ENCODE measurements around the gene SLC31A2.
"Not testable (repeated sequence)": the region's sequence is repeated elsewhere in the genome, so short reads cannot be mapped to it uniquely, and the experiment has no call there.

SLC31A2 gene

GRCh38 chr9:113149561-113149960 lies 1.2 kb upstream of the SLC31A2 start:
- DNase-seq (ENCODE audit: low read depth in 2 of 3, low spot score in 1 of 3) = not testable (repeated sequence)

GRCh38 chr9:113151696-113152630 lies 1.2 kb downstream of the SLC31A2 start:
- no peak for DNase-seq (ENCODE audit: low read depth in 2 of 3, low spot score in 1 of 3)

- DNase-seq (ENCODE audit: low read depth in 2 of 3, low spot score in 1 of 3) = no peak
Measured at GRCh38 chr9:113152699-113153098, 1.9 kb downstream of the SLC31A2 start.

GRCh38 chr9:113153599-113153998 lies 2.8 kb downstream of the SLC31A2 start:
- DNase-seq (ENCODE audit: low read depth in 2 of 3, low spot score in 1 of 3) = no peak

- DNase-seq (ENCODE audit: low read depth in 2 of 3, low spot score in 1 of 3) = no peak
Measured at GRCh38 chr9:113154471-113154870, 3.7 kb downstream of the SLC31A2 start.

- DNase-seq (ENCODE audit: low read depth in 2 of 3, low spot score in 1 of 3) = no peak
Measured at GRCh38 chr9:113154946-113155345, 4.1 kb downstream of the SLC31A2 start.

GRCh38 chr9:113155911-113156588 lies 5.2 kb downstream of the SLC31A2 start:
- DNase-seq (ENCODE audit: low read depth in 2 of 3, low spot score in 1 of 3) = peak in 2 of 3 donors; percentile 15 to 29

GRCh38 chr9:113156880-113157279 lies 6.1 kb downstream of the SLC31A2 start:
- DNase-seq (ENCODE audit: low read depth in 2 of 3, low spot score in 1 of 3) = no peak

GRCh38 chr9:113158446-113158845 lies 7.6 kb downstream of the SLC31A2 start:
- no peak for DNase-seq (ENCODE audit: low read depth in 2 of 3, low spot score in 1 of 3)

GRCh38 chr9:113160571-113160970 lies 9.8 kb downstream of the SLC31A2 start:
- no peak for DNase-seq (ENCODE audit: low read depth in 2 of 3, low spot score in 1 of 3)

- DNase-seq (ENCODE audit: low read depth in 2 of 3, low spot score in 1 of 3) = no peak
Measured at GRCh38 chr9:113163001-113163400, 12.2 kb downstream of the SLC31A2 start.

- DNase-seq (ENCODE audit: low read depth in 2 of 3, low spot score in 1 of 3) = no peak
Measured at GRCh38 chr9:113164536-113165300, 13.9 kb downstream of the SLC31A2 start.

GRCh38 chr9:113166039-113166438 lies 15.2 kb downstream of the SLC31A2 start:
- DNase-seq (ENCODE audit: low read depth in 2 of 3, low spot score in 1 of 3) = no peak

- DNase-seq (ENCODE audit: low read depth in 2 of 3, low spot score in 1 of 3) = no peak
Measured at GRCh38 chr9:113168809-113169208, 18.0 kb downstream of the SLC31A2 start.

- no peak for DNase-seq (ENCODE audit: low read depth in 2 of 3, low spot score in 1 of 3)
Measured at GRCh38 chr9:113173341-113173740, 22.5 kb downstream of the SLC31A2 start.

GRCh38 chr9:113176803-113177202 lies 26.0 kb downstream of the SLC31A2 start:
- no peak for DNase-seq (ENCODE audit: low read depth in 2 of 3, low spot score in 1 of 3)

- no peak for DNase-seq (ENCODE audit: low read depth in 2 of 3, low spot score in 1 of 3)
Measured at GRCh38 chr9:113177251-113177650, 26.4 kb downstream of the SLC31A2 start.

- DNase-seq (ENCODE audit: low read depth in 2 of 3, low spot score in 1 of 3) = no peak
Measured at GRCh38 chr9:113178087-113178486, 27.3 kb downstream of the SLC31A2 start.

- no peak for DNase-seq (ENCODE audit: low read depth in 2 of 3, low spot score in 1 of 3)
Measured at GRCh38 chr9:113179839-113180238, 29.0 kb downstream of the SLC31A2 start.

GRCh38 chr9:113181165-113181564 lies 30.4 kb downstream of the SLC31A2 start:
- no peak for DNase-seq (ENCODE audit: low read depth in 2 of 3, low spot score in 1 of 3)

- DNase-seq (ENCODE audit: low read depth in 2 of 3, low spot score in 1 of 3) = no peak
Measured at GRCh38 chr9:113183956-113184488, 33.2 kb downstream of the SLC31A2 start.

Data from stimulated activated CD4-positive, alpha-beta T cell treated with anti-CD3 and anti-CD28 coated beads, Interleukin-12 subunit alpha, Interleukin-12 subunit beta, amount 100 ng/mL, for 48 hours (primary cell).